ENCODE data around the gene AAMP. TPM values are rescaled to one million over a fixed set of nuclear protein-coding genes. Genes with fewer than 3 reads are reported as not detected.

The AAMP gene
- total and polyA plus RNA-seq, 4 donors: 63.6 to 116 (median 74.6) TPM

- no peak for TF ChIP-seq JUND (IDR thresholded peaks at IDR 0.05)
- peak; percentile 27 to 40 for TF ChIP-seq RXRA (IDR thresholded peaks at IDR 0.05)
- peak; percentile 92 to 93 for TF ChIP-seq HNF4A (conservative IDR thresholded peaks at IDR 0.05)
- peak; percentile 78 for TF ChIP-seq HNF4G (IDR thresholded peaks at IDR 0.05)
- no peak for TF ChIP-seq CTCF (IDR thresholded peaks at IDR 0.05; ENCODE audit: low read depth, low read length, missing input control)
Observed at GRCh38 chr2:218264773-218265561, 5.0 kb downstream of the AAMP start (continued).

GRCh38 chr2:218263817-218264641, 5.9 kb downstream of the AAMP start:
- no peak for TF ChIP-seq ZBTB33 (IDR thresholded peaks at IDR 0.05)
- TF ChIP-seq RAD21 (IDR thresholded peaks at IDR 0.05): no peak
- no peak for TF ChIP-seq TAF1 (conservative IDR thresholded peaks at IDR 0.05)
- TF ChIP-seq SP1 (IDR thresholded peaks at IDR 0.05): no peak
- TF ChIP-seq HNF4A (conservative IDR thresholded peaks at IDR 0.05): no peak
- TF ChIP-seq REST (IDR thresholded peaks at IDR 0.05): no peak
- TF ChIP-seq YY1 (IDR thresholded peaks at IDR 0.05): no peak
- TF ChIP-seq ATF3 (IDR thresholded peaks at IDR 0.05): no peak
- no peak for TF ChIP-seq MAX (IDR thresholded peaks at IDR 0.05)
- no peaks in the 10 kb centered on the region for H3K9me3 ChIP-seq (ENCODE audit: control insufficient read depth in 4 of 4, low read length in 3 of 4)
- peaks cover 8 to 29% (median 13%) of the 10 kb centered on the region in 4 donors for H3K36me3 ChIP-seq (ENCODE audit: control insufficient read depth in 4 of 4, insufficient read depth in 3 of 4, low read depth in 1 of 4, low read length in 3 of 4)
- H3K27ac ChIP-seq (ENCODE audit: low read depth in 1 of 2, low read length in 2 of 2): no peak overlapping the region
- WGBS: 76% methylated on average over 17 of the region's 17 CpGs
- no peak for DNase-seq (ENCODE audit: low spot score)
- H3K4me3 ChIP-seq (ENCODE audit: low read depth in 1 of 3, low read length in 3 of 3): no peak overlapping the region
- H3K27me3 ChIP-seq (ENCODE audit: control insufficient read depth in 4 of 4, insufficient read depth in 4 of 4, low read length in 3 of 4): no peaks in the 10 kb centered on the region
- no peak overlapping the region for H3K9ac ChIP-seq (ENCODE audit: low read depth in 1 of 2, low read length in 2 of 2)
- peaks cover 1 to 38% (median 19%) of the 10 kb centered on the region in 4 donors for H3K4me1 ChIP-seq (ENCODE audit: control insufficient read depth in 4 of 4, insufficient read depth in 4 of 4, low read length in 3 of 4)
